ENCODE results near the gene LHX3.

Gene LHX3

GRCh38 chr9:136191099-136191959 is 13.6 kb downstream of the LHX3 start:
- peak in 1 of 2 experiments; percentile 23 for DNase-seq

GRCh38 chr9:136190656-136191055 is 14.3 kb downstream of the LHX3 start:
- no peak for DNase-seq

- no peak for DNase-seq
These were observed 14.7 kb downstream of the LHX3 start for GRCh38 chr9:136190237-136190601.

DNA sequence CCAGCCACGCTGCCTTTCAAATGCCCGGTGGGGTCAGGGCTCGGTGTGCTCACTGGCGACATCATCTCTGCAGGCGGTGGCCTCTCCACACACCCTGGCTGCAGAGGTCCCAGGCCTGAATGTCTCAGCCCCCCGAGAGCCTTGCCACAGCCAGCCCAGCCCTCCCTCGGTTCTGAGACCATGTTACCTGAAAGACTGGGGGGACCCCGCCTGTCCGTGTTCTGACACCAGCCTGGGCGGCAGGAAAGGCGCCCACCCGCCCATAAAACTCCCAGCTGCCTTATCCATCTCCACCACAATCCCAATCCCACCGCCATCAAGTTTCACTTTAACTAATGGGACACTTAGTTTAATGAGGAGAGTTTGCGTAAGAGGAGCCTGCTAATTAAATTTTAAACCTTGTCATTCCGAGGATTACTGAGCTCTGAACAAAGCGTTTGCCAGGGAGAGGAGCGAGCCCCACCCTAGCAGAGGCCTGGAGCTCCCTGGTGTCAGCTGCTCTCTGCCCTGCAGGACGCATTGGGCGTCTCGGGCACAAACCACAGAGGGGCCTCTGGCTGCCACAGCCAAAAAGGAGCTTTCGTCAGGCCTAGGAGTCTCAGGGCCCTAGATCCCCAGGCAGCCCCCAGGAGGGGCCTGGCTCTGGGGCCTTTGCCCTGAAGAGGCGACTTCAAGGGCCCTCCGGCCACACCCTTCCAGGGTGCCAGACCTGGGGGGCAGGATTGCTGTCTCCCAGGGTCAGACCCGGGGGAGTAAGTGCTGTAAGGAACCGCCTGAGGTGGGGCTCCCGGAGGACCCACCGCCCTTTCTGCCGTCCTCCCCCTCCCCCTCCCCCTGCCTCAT is 15.3 kb downstream of the LHX3 start:
- DNase-seq, result peak in 1 of 2 experiments; percentile 70

GRCh38 chr9:136187683-136188586 is 17.0 kb downstream of the LHX3 start:
- no peak for DNase-seq

GRCh38 chr9:136187197-136187596 is 17.7 kb downstream of the LHX3 start:
- DNase-seq, result no peak

GRCh38 chr9:136186386-136186785 is 18.5 kb downstream of the LHX3 start:
- no peak for DNase-seq

- DNase-seq, result peak in 1 of 2 experiments; percentile 74
These were observed 19.1 kb downstream of the LHX3 start for GRCh38 chr9:136185596-136186366.

GRCh38 chr9:136185066-136185465 is 19.9 kb downstream of the LHX3 start:
- DNase-seq, result no peak

DNA sequence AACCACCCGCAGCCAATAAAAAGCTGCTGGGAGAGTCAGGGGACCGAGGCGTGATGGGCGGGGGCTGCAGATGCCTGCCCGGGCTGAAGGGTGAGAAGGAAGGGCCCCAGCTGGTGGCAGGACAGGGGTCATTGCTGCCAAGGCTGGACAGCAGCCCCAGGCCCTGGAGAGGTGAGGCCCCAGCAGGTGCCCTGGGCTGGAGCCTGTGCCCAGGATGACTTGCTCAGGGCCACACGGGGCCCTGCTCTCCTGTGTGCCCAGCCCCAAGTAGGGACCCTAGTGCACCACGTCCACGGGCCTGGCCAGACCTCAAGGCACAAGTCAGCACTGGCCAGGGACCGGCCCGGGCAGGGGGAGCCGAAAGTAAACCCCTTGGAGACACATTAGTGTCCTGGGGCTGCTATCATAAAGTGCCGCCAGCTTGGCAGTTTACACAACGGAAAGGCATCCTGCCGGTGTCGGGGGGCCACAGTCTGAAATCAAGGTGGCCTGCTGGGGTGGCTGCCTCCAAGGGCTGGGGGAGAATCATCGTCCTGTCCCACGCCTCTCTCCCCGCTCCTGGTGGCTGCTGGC is 22.0 kb downstream of the LHX3 start:
- no peak for DNase-seq

DNA sequence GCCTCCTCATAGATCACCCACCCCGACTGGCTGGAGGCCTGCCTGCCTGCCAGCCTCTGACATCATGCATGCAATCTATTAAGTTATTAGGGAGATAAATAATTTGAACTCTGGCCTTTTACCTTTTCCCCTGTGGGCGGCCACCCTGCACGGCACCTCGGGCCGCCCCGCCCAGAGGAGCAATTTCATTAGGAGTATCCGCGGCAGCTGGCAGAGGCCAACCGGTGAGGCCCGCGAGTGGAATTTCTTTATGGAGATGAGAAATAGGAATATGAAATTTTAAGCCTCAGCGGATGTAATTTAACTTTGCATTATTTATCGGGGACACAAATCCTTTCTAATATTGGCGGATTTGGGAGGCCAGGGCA is 22.5 kb downstream of the LHX3 start:
- no peak for DNase-seq

GRCh38 chr9:136181784-136182419 is 23.0 kb downstream of the LHX3 start:
- DNase-seq, result no peak

- no peak for DNase-seq
These were observed 24.3 kb downstream of the LHX3 start for GRCh38 chr9:136180586-136180985.

DNA sequence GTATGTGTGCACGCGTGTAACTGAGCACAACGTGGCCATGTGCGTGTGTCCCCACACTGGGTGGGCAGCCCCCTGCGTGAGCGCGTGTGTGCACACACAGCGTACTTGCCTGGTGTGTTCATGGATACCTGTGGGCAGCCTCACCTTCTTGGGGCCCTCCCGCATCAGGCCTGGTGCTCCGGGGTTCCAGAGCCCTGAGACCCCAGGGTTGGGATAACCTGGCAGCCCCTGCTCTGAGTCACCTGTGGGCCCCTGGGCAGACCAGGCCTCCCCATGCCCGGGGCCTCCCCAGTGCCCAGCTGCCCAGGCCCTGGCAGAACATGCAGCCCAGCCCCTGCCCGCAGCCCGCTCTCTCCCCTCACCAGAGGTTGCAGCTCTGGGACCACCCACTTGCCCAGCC is 25.2 kb downstream of the LHX3 start:
- DNase-seq, result no peak

- DNase-seq, result no peak
These were observed 25.8 kb downstream of the LHX3 start for GRCh38 chr9:136179101-136179616.

DNA sequence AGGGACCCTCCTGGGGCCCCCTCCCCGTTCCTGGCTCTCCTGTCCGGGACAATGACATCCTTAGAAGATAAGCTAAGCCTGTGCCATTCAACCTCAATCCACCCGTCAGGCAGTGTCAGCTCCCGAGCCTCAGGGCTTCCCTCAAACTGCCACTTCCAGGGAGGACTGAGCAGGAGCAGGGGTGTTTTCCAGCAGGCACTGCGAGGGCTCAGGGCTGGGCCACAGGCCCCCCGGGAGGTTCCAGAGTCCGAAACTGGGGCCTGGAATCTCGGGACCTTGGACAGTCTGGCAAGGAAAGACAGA is 26.2 kb downstream of the LHX3 start:
- DNase-seq, result no peak

GRCh38 chr9:136178061-136178772 is 26.7 kb downstream of the LHX3 start:
- DNase-seq, result no peak

GRCh38 chr9:136177224-136177623 is 27.7 kb downstream of the LHX3 start:
- no peak for DNase-seq

GRCh38 chr9:136175616-136176197 is 29.2 kb downstream of the LHX3 start:
- DNase-seq, result no peak

All from NCI-H524 (cell line).